Calu3 (cell line): ENCODE measurements around the gene SH2D3C. TPM values are rescaled to one million over a fixed set of nuclear protein-coding genes. Genes with fewer than 3 reads are reported as not detected.

Source experiments
- BruUV-seq: library from RNA; stranded (reverse); fragments of 400-500 nt; replicated peaks from 2 replicates; lab custom pipeline; 2021; lab: Mats Ljungman, UMichigan
- CTCF ChIA-PET: fragments of 300-600 bp; sonication (Branson Sonifier 250); formaldehyde crosslinking; loops from one replicate; lab custom pipeline; 2022; ENCODE audit warnings: antibody characterized with exemption; lab: Charles Lee
- DNase-seq: peaks from one replicate; pipeline ENCODE4 v3.0.0; 2022
- H3K27ac Mint-ChIP-seq: one replicate; pipeline ENCODE4 v1.8.0; 2022; ENCODE audit warnings: mixed read lengths; ENCODE audit not compliant: unreplicated experiment
- H3K27me3 Mint-ChIP-seq: one replicate; pipeline ENCODE4 v1.8.0; 2022; ENCODE audit warnings: mixed read lengths; ENCODE audit not compliant: unreplicated experiment
- H3K36me3 Mint-ChIP-seq: one replicate; pipeline ENCODE4 v1.8.0; 2022; ENCODE audit warnings: mild to moderate bottlenecking, moderate library complexity, mixed read lengths; ENCODE audit not compliant: insufficient read depth, unreplicated experiment
- H3K4me1 Mint-ChIP-seq: one replicate; pipeline ENCODE4 v1.8.0; 2022; ENCODE audit warnings: mild to moderate bottlenecking, low read depth, mixed read lengths; ENCODE audit not compliant: unreplicated experiment
- H3K4me3 Mint-ChIP-seq: one replicate; pipeline ENCODE4 v1.8.0; 2022; ENCODE audit warnings: mild to moderate bottlenecking, low read depth, moderate library complexity, mixed read lengths; ENCODE audit not compliant: unreplicated experiment
- H3K9me3 Mint-ChIP-seq: one replicate; pipeline ENCODE4 v1.8.0; 2022; ENCODE audit warnings: low read depth, mixed read lengths; ENCODE audit not compliant: unreplicated experiment
- CTCF ChIP-seq: fragments of 200-600 bp; IDR thresholded peaks from one replicate; pipeline ENCODE4 v1.8.0; 2022; ENCODE audit warnings: antibody characterized with exemption; ENCODE audit not compliant: unreplicated experiment
- intact Hi-C: fragments of 100-400 bp; cut with micrococcal nuclease; formaldehyde crosslinking; loops from one replicate; pipeline ENCODE4 v1.10.0; 2022; ENCODE audit not compliant: unreplicated experiment
- total RNA-seq: library from RNA; stranded (reverse); gene quantifications from 2 replicates; pipeline ENCODE4 v1.2.3, GENCODE V29; 2022

SH2D3C gene
- total RNA-seq, 1 experiment from 2014 or later, result not detected

- peak; percentile 88 for TF ChIP-seq CTCF
- DNase-seq, result peak; percentile 95
- peak within 1 kb of the TSS; percentile 67 for H3K4me3 Mint-ChIP-seq
- BruUV-seq, result no TSS peak
- H3K27ac Mint-ChIP-seq, result no peak within 1 kb of the TSS
- peaks cover 39% of the 10 kb centered on the region for H3K27me3 Mint-ChIP-seq
- intact Hi-C loops, result loop anchor here (5.0 kb wide), 2 partner anchors 137 to 143 kb away; no protein-coding TSS in a partner anchor
- no peaks in the 10 kb centered on the region for H3K9me3 Mint-ChIP-seq
- CTCF ChIA-PET, result interaction anchor here (0.8 to 1.6 kb wide), 21 partner anchors 9 to 232 kb away, joined by 3 to 21 read pairs (median 5); partner anchors contain the start of genes CDK9, CFAP157, PTRH1 and ST6GALNAC4
- peaks cover 6% of the 10 kb centered on the region for H3K36me3 Mint-ChIP-seq
- H3K4me1 Mint-ChIP-seq, result no peaks in the 10 kb centered on the region
These were observed 43.5 kb downstream of the SH2D3C start, which contains the start of gene TOR2A for GRCh38 chr9:127734747-127735529. Gene TOR2A, minus strand, starts transcription at chr9:127735294. Its CDS starts 24 bp downstream, at chr9:127735270.

GRCh38 chr9:127734247-127734746 lies 44.2 kb downstream of the SH2D3C start:
- intact Hi-C loops, result loop anchor here (5.0 kb wide), 1 partner anchor 142 kb away; no protein-coding TSS in a partner anchor
- TSS peak; percentile 57 for BruUV-seq
- Mint-ChIP-seq H3K27ac (no peak overlapping the region), H3K27me3 (peaks cover 36% of the 10 kb centered on the region), H3K4me1 (no peaks in the 10 kb centered on the region), H3K4me3 (peak overlapping the region; percentile 67), H3K9me3 (no peaks in the 10 kb centered on the region), H3K36me3 (peaks cover 6% of the 10 kb centered on the region)
- DNase-seq, result no peak
- CTCF ChIA-PET, result interaction anchor here (0.8 to 1.6 kb wide), 18 partner anchors 9 to 189 kb away, joined by 3 to 21 read pairs (median 5); partner anchors contain the start of genes CDK9, CFAP157, PTRH1 and ST6GALNAC4
- TF ChIP-seq CTCF, result no peak

GRCh38 chr9:127733614-127734013 lies 44.9 kb downstream of the SH2D3C start:
- TF ChIP-seq CTCF, result no peak
- CTCF ChIA-PET, result interaction anchor here (0.6 kb wide), 1 partner anchor 14 kb away, joined by 4 read pairs; no protein-coding TSS in a partner anchor
- Mint-ChIP-seq H3K9me3 (no peaks in the 10 kb centered on the region), H3K4me3 (no peak overlapping the region), H3K4me1 (no peaks in the 10 kb centered on the region), H3K27ac (no peak overlapping the region), H3K27me3 (peaks cover 29% of the 10 kb centered on the region), H3K36me3 (peaks cover 6% of the 10 kb centered on the region)
- intact Hi-C loops, result loop anchor here (5.0 kb wide), 1 partner anchor 141 kb away; no protein-coding TSS in a partner anchor
- BruUV-seq, result no TSS peak
- no peak for DNase-seq

GRCh38 chr9:127732444-127732843 lies 46.0 kb downstream of the SH2D3C start:
- no peak for TF ChIP-seq CTCF
- no peaks in the 10 kb centered on the region for H3K4me1 Mint-ChIP-seq
- no peak for DNase-seq
- H3K27ac Mint-ChIP-seq, result no peak overlapping the region
- H3K4me3 Mint-ChIP-seq, result no peak overlapping the region
- intact Hi-C loops, result loop anchor here (5.0 kb wide), 1 partner anchor 140 kb away; no protein-coding TSS in a partner anchor
- H3K36me3 Mint-ChIP-seq, result peaks cover 6% of the 10 kb centered on the region
- CTCF ChIA-PET, result no interaction called here
- H3K9me3 Mint-ChIP-seq, result no peaks in the 10 kb centered on the region
- no TSS peak for BruUV-seq
- H3K27me3 Mint-ChIP-seq, result peaks cover 17% of the 10 kb centered on the region
